HEK293T (cell line): ENCODE data around the gene SOX4.
"Not testable (repeated sequence)": the region's sequence is repeated elsewhere in the genome, so short reads cannot be mapped to it uniquely, and the experiment has no call there.

Experiments
- CTCF ChIA-PET: fragments of 350-600 bp; formaldehyde crosslinking; extraction: SDS; loops from one replicate; lab custom pipeline; 2021; ENCODE audit warnings: antibody characterized with exemption, inconsistent platforms; lab: Yijun Ruan, JAX
- POLR2A ChIA-PET: fragments of 350-600 bp; formaldehyde crosslinking; extraction: SDS; loops from one replicate; lab custom pipeline; 2020; ENCODE audit warnings: antibody characterized with exemption, inconsistent platforms; lab: Yijun Ruan, JAX
- DNase-seq: peaks from one replicate; pipeline ENCODE4 v3.0.0; 2012; ENCODE audit warnings: mixed read lengths; ENCODE audit errors: extremely low spot score
- ARNT ChIP-seq: fragments of 450-650 bp; IDR thresholded peaks from 2 replicates; pipeline ENCODE4 v1.6.1; 2017; ENCODE audit warnings: mild to moderate bottlenecking
- BHLHE40 ChIP-seq: fragments of 450-650 bp; IDR thresholded peaks from 2 replicates; pipeline ENCODE4 v1.6.1; 2016; ENCODE audit warnings: mild to moderate bottlenecking, moderate library complexity, borderline replicate concordance
- CTBP1 ChIP-seq: fragments of 450-650 bp; IDR thresholded peaks from 2 replicates; pipeline ENCODE4 v1.6.1; 2016; ENCODE audit warnings: borderline replicate concordance
- ELF4 ChIP-seq: fragments of 450-650 bp; IDR thresholded peaks from 2 replicates; pipeline ENCODE4 v1.6.1; 2017; ENCODE audit warnings: antibody characterized with exemption
- FOXA1 ChIP-seq: fragments of 450-650 bp; IDR thresholded peaks from 2 replicates; pipeline ENCODE4 v1.6.1; 2016; ENCODE audit warnings: mild to moderate bottlenecking
- FOXK2 ChIP-seq: fragments of 450-650 bp; IDR thresholded peaks from 2 replicates; pipeline ENCODE4 v1.6.1; 2016; ENCODE audit warnings: mild to moderate bottlenecking
- FOXM1 ChIP-seq: fragments of 450-650 bp; IDR thresholded peaks from 2 replicates; pipeline ENCODE4 v1.6.1; 2017; ENCODE audit warnings: mild to moderate bottlenecking, borderline replicate concordance
- HDGF ChIP-seq: fragments of 450-650 bp; IDR thresholded peaks from 2 replicates; pipeline ENCODE4 v1.6.1; 2017; ENCODE audit warnings: antibody characterized with exemption, borderline replicate concordance
- L3MBTL2 ChIP-seq: fragments of 450-650 bp; conservative IDR thresholded peaks from 2 replicates; pipeline ENCODE4 v1.6.1; 2016; ENCODE audit warnings: mild to moderate bottlenecking
- LEF1 ChIP-seq: fragments of 450-650 bp; IDR thresholded peaks from 2 replicates; pipeline ENCODE4 v1.6.1; 2017; ENCODE audit warnings: mild to moderate bottlenecking, borderline replicate concordance
- NFRKB ChIP-seq: fragments of 450-650 bp; IDR thresholded peaks from 2 replicates; pipeline ENCODE4 v1.6.1; 2016; ENCODE audit warnings: mild to moderate bottlenecking, moderate library complexity
- PKNOX1 ChIP-seq: fragments of 450-650 bp; IDR thresholded peaks from 2 replicates; pipeline ENCODE4 v1.6.1; 2016
- SP1 ChIP-seq: fragments of 450-650 bp; IDR thresholded peaks from 2 replicates; pipeline ENCODE4 v1.6.1; 2017
- SUZ12 ChIP-seq: fragments of 450-650 bp; IDR thresholded peaks from 2 replicates; pipeline ENCODE4 v1.6.1; 2016; ENCODE audit warnings: mild to moderate bottlenecking
- TARDBP ChIP-seq: fragments of 450-650 bp; IDR thresholded peaks from 2 replicates; pipeline ENCODE4 v1.6.1; 2016
- ZNF384 ChIP-seq: fragments of 450-650 bp; IDR thresholded peaks from 2 replicates; pipeline ENCODE4 v1.6.1; 2016

Gene SOX4

GRCh38 chr6:21593412-21593926 is at the start of gene SOX4:
TSS of gene SOX4 (plus strand) at chr6:21593751. CDS start at chr6:21594535, 784 bp downstream.
- POLR2A ChIA-PET: interaction anchor here (0.6 to 4.6 kb wide), 73 partner anchors 11 to 1313 kb away, joined by 3 to 38 read pairs (median 4); no protein-coding TSS in a partner anchor
- DNase-seq: peak; percentile 87
- CTCF ChIA-PET: interaction anchor here (0.6 to 1.4 kb wide), 5 partner anchors 152 to 718 kb away, joined by 3 to 7 read pairs (median 4); no protein-coding TSS in a partner anchor
- TF ChIP-seq PKNOX1 (peak; percentile 81), FOXM1 (peak; percentile 82), TARDBP (no peak), ELF4 (peak; percentile 98), HDGF (no peak), SP1 (no peak), ARNT (peak; percentile 38; the same call in 1 of the 2 replicates), L3MBTL2 (peak; percentile 56; the same call in 1 of the 2 replicates), FOXK2 (no peak)

GRCh38 chr6:21552286-21552685 is 41.3 kb upstream of the SOX4 start:
- CTCF ChIA-PET, POLR2A ChIA-PET, DNase-seq: not testable (repeated sequence)

GRCh38 chr6:21554286-21554685 is 39.3 kb upstream of the SOX4 start:
- no peak for TF ChIP-seq BHLHE40
- ChIA-PET POLR2A (no interaction called here), CTCF (no interaction called here)
- no peak for DNase-seq

- no peak for TF ChIP-seq ZNF384
- no peak for TF ChIP-seq BHLHE40
- no peak for TF ChIP-seq NFRKB
- no peak for TF ChIP-seq ARNT
- TF ChIP-seq PKNOX1: no peak
- TF ChIP-seq HDGF: no peak
- no peak for TF ChIP-seq FOXK2
- no peak for TF ChIP-seq FOXA1
- no peak for TF ChIP-seq ELF4
- TF ChIP-seq SP1: no peak
- TF ChIP-seq FOXM1: no peak
- TF ChIP-seq L3MBTL2: no peak
- ChIA-PET POLR2A (no interaction called here), CTCF (interaction anchor here (0.6 kb wide), 1 partner anchor 416 kb away, joined by 3 read pairs; no protein-coding TSS in a partner anchor)
- no peak for DNase-seq
Measured at GRCh38 chr6:21555197-21555596, 38.4 kb upstream of the SOX4 start.

- CTCF ChIA-PET: no interaction called here
- no peak for DNase-seq
- TF ChIP-seq ELF4 (no peak), ARNT (no peak), PKNOX1 (no peak), SP1 (no peak), FOXK2 (no peak), CTBP1 (no peak), FOXA1 (no peak), SUZ12 (no peak), LEF1 (no peak), ZNF384 (no peak), L3MBTL2 (no peak), NFRKB (no peak), BHLHE40 (no peak), TARDBP (no peak), FOXM1 (no peak), HDGF (no peak)
- POLR2A ChIA-PET: interaction anchor here (1.3 kb wide), 1 partner anchor 32 kb away, joined by 3 read pairs; no protein-coding TSS in a partner anchor
Measured at GRCh38 chr6:21556511-21556910, 37.0 kb upstream of the SOX4 start.

GRCh38 chr6:21556968-21557721 is 36.4 kb upstream of the SOX4 start:
- POLR2A ChIA-PET: interaction anchor here (1.3 kb wide), 1 partner anchor 31 kb away, joined by 3 read pairs; no protein-coding TSS in a partner anchor
- no peak for DNase-seq
- no peak for TF ChIP-seq SUZ12
- no peak for TF ChIP-seq ZNF384
- no peak for TF ChIP-seq CTBP1
- TF ChIP-seq LEF1: no peak
- TF ChIP-seq ELF4: no peak
- no peak for TF ChIP-seq BHLHE40
- TF ChIP-seq TARDBP: no peak
- no peak for TF ChIP-seq ARNT
- TF ChIP-seq NFRKB: no peak
- TF ChIP-seq FOXM1: no peak
- TF ChIP-seq FOXK2: no peak
- no peak for TF ChIP-seq SP1
- no peak for TF ChIP-seq L3MBTL2
- TF ChIP-seq FOXA1: no peak
- CTCF ChIA-PET: no interaction called here
